Tibial artery (tissue), 4 donors: Measurements from ENCODE around the gene MCOLN1.
A peak's percentile ranks its signal among the peaks of the same experiment; 100 is the strongest.

Experiments used
- DNase-seq, 2 donors: peaks; one replicate each; pipeline ENCODE4 v3.0.0-alpha.2; 2019
- H3K27ac ChIP-seq, 2 donors: fragments of 200-600 bp; sonication (generic) in 1 of 2; 1 replicate in 1 of 2; 2 replicates in 1 of 2; pipeline ENCODE4 v1.5.1; 2018 to 2019; ENCODE audit warnings: mild to moderate bottlenecking in 1 of 2
- H3K27me3 ChIP-seq, 2 donors: fragments of 200-600 bp; sonication (generic) in 1 of 2; one replicate each; pipeline versions ENCODE4 v1.5.1 to v1.6.0; 2016 to 2019
- H3K36me3 ChIP-seq, 3 donors: fragments of 200-600 bp; sonication (generic) in 2 of 3; one replicate each; pipeline ENCODE4 v1.5.1; 2016 to 2019; ENCODE audit warnings: mild to moderate bottlenecking in 2 of 3
- H3K4me1 ChIP-seq, 4 donors: fragments of 200-600 bp; sonication (generic) in 2 of 4; 1 replicate in 3 of 4; 2 replicates in 1 of 4; pipeline ENCODE4 v1.5.1; 2016 to 2019
- H3K4me3 ChIP-seq, 2 donors: fragments of 200-600 bp; sonication (generic) in 1 of 2; 1 replicate in 1 of 2; 2 replicates in 1 of 2; pipeline ENCODE4 v1.5.1; 2018 to 2019; ENCODE audit warnings: mild to moderate bottlenecking in 2 of 2
- H3K9me3 ChIP-seq, 3 donors: fragments of 200-600 bp; sonication (generic) in 1 of 3; one replicate each; pipeline ENCODE4 v1.5.1; 2016 to 2019
- CTCF ChIP-seq, 2 experiments: fragments of 200-600 bp in 1 of 2; fragments of 450-650 bp in 1 of 2; IDR thresholded peaks; one replicate each; pipeline ENCODE4 v1.5.1; 2017 to 2019; ENCODE audit warnings: antibody characterized with exemption in 2 of 2, mild to moderate bottlenecking in 1 of 2, moderate library complexity in 1 of 2
- intact Hi-C: fragments of 100-400 bp; cut with DNase I; formaldehyde crosslinking; loops from one replicate; pipeline ENCODE4 v1.15.0; 2023; ENCODE audit warnings: low total_unique reads

MCOLN1 gene

GRCh38 chr19:7483720-7484201 lies 38.7 kb upstream of the MCOLN1 start:
- no peaks in the 10 kb centered on the region for H3K27me3 ChIP-seq
- no peak for TF ChIP-seq CTCF (IDR thresholded peaks at IDR 0.05)
- no peak for DNase-seq
- H3K4me3 ChIP-seq, result no peak overlapping the region
- peaks cover 0 to 11% (median 5%) of the 10 kb centered on the region in 4 donors for H3K4me1 ChIP-seq
- H3K9me3 ChIP-seq, result no peaks in the 10 kb centered on the region
- intact Hi-C loops, result no loop called here
- H3K27ac ChIP-seq, result no peak overlapping the region
- no peaks in the 10 kb centered on the region for H3K36me3 ChIP-seq

- no peak overlapping the region for H3K27ac ChIP-seq
- intact Hi-C loops, result loop anchor here (5.0 kb wide), 1 partner anchor 50 kb away; the partner anchor contains the start of gene PNPLA6
Measured at GRCh38 chr19:7486923-7487322, 35.5 kb upstream of the MCOLN1 start.

GRCh38 chr19:7488736-7489353 lies 33.6 kb upstream of the MCOLN1 start, which contains the start of gene PEX11G:
Gene PEX11G (minus strand): TSS chr19:7489035. CDS start chr19:7489010, 25 bp downstream.
- intact Hi-C loops, result loop anchor here (5.0 kb wide), 1 partner anchor 48 kb away; the partner anchor contains the start of gene PNPLA6
- Histone ChIP-seq H3K4me3 (peak within 1 kb of the TSS; percentile 57 to 70), H3K4me1 (peaks cover 0 to 12% (median 9%) of the 10 kb centered on the region in 4 donors), H3K36me3 (no peaks in the 10 kb centered on the region), H3K27ac (peak within 1 kb of the TSS; percentile 84 to 89), H3K9me3 (no peaks in the 10 kb centered on the region), H3K27me3 (no peaks in the 10 kb centered on the region)
- no peak for TF ChIP-seq CTCF (IDR thresholded peaks at IDR 0.05)
- peak; percentile 83 to 94 for DNase-seq

More at GRCh38 chr19:7486923-7487322, 35.5 kb upstream of the MCOLN1 start:
- Histone ChIP-seq H3K9me3 (no peaks in the 10 kb centered on the region), H3K4me3 (no peak overlapping the region), H3K27me3 (no peaks in the 10 kb centered on the region), H3K4me1 (peaks cover 0 to 11% (median 10%) of the 10 kb centered on the region in 4 donors), H3K36me3 (no peaks in the 10 kb centered on the region)
- no peak for DNase-seq
- no peak for TF ChIP-seq CTCF (IDR thresholded peaks at IDR 0.05)

- no peak for DNase-seq
- intact Hi-C loops, result loop anchor here (5.0 kb wide), 1 partner anchor 48 kb away; the partner anchor contains the start of gene PNPLA6
Measured at GRCh38 chr19:7489609-7490044, 32.8 kb upstream of the MCOLN1 start.

GRCh38 chr19:7492142-7492541 lies 30.3 kb upstream of the MCOLN1 start:
- no peak for TF ChIP-seq CTCF (IDR thresholded peaks at IDR 0.05)
- Histone ChIP-seq H3K4me3 (no peak overlapping the region), H3K4me1 (peaks cover 0 to 24% (median 9%) of the 10 kb centered on the region in 4 donors), H3K27ac (no peak overlapping the region), H3K9me3 (no peaks in the 10 kb centered on the region), H3K36me3 (no peaks in the 10 kb centered on the region), H3K27me3 (no peaks in the 10 kb centered on the region)
- intact Hi-C loops, result no loop called here
- no peak for DNase-seq

More at GRCh38 chr19:7489609-7490044, 32.8 kb upstream of the MCOLN1 start:
- Histone ChIP-seq H3K27me3 (no peaks in the 10 kb centered on the region), H3K4me1 (peaks cover 0 to 19% (median 9%) of the 10 kb centered on the region in 4 donors), H3K4me3 (peak overlapping the region; percentile 57 to 70), H3K9me3 (no peaks in the 10 kb centered on the region), H3K27ac (peak overlapping the region; percentile 84 to 89), H3K36me3 (no peaks in the 10 kb centered on the region)
- no peak for TF ChIP-seq CTCF (IDR thresholded peaks at IDR 0.05)
